GM23338 (cell line): ENCODE measurements around the gene HDC.

Source experiments
- EZH2 ChIP-seq: fragments of 200-600 bp; sonication (generic); IDR thresholded peaks from one replicate; pipeline ENCODE4 v1.8.0; 2017; ENCODE audit warnings: antibody characterized with exemption, mild to moderate bottlenecking, low read depth; ENCODE audit not compliant: unreplicated experiment
- JUNB ChIP-seq: IDR thresholded peaks from one replicate; pipeline ENCODE4 v1.6.1; 2016; ENCODE audit warnings: antibody characterized with exemption; ENCODE audit not compliant: unreplicated experiment
- POLR2AphosphoS5 ChIP-seq: IDR thresholded peaks from 2 replicates; pipeline ENCODE4 v1.6.1; 2016; ENCODE audit warnings: antibody characterized with exemption, low read depth
- TF ChIP-seq, protein P1 (sequence below): IDR thresholded peaks from 2 replicates; pipeline ENCODE4 v1.6.1; 2016; ENCODE audit warnings: antibody characterized with exemption
- TF ChIP-seq, protein P2 (sequence below), 2 experiments: fragments of 200-600 bp in 1 of 2; sonication (generic) in 1 of 2; conservative IDR thresholded peaks; 2 replicates each; pipeline versions ENCODE4 v1.5.1 to v1.6.1; 2016 to 2017; ENCODE audit warnings: antibody characterized with exemption in 2 of 2, low read depth in 2 of 2, mild to moderate bottlenecking in 2 of 2, moderate library complexity in 1 of 2

DNA sequence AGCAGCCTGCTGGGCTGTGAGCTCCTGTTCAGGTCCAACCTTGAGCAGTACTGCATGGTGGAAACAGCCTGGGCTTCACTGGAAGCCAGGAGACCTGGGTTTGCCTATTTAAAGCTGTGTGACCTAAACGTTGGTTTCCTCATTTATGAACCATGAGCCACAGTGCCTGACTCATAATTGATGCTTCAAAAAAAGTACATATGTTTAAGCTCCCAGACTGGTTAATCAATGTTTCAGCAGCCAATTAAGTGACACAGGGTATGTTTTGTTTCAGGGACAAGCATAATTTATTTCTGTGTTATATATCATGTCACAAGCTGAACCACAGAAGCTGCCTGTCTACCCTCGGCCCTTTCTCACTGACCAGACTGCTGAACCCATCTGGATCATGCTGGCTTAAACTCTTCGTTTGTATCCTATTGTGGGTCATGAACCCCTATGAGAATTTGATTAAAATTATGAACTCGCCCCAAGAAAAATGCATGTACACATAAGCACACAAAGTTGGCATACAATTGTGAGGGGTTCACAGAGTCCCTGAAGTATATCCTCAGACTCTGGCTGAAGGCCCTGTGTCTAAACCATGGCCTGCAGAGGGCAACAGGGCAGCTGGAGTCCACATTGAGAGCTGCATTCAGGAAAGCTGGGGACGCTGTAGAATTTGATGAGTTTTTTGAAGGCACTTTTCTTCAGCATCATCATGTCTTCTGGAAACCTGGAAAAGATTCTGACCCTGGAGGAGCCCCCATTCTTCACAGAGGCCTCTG, 23.7 kb downstream of the HDC start:
- TF ChIP-seq, protein P1, sequence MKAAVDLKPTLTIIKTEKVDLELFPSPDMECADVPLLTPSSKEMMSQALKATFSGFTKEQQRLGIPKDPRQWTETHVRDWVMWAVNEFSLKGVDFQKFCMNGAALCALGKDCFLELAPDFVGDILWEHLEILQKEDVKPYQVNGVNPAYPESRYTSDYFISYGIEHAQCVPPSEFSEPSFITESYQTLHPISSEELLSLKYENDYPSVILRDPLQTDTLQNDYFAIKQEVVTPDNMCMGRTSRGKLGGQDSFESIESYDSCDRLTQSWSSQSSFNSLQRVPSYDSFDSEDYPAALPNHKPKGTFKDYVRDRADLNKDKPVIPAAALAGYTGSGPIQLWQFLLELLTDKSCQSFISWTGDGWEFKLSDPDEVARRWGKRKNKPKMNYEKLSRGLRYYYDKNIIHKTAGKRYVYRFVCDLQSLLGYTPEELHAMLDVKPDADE = no peak
- TF ChIP-seq, protein P2, sequence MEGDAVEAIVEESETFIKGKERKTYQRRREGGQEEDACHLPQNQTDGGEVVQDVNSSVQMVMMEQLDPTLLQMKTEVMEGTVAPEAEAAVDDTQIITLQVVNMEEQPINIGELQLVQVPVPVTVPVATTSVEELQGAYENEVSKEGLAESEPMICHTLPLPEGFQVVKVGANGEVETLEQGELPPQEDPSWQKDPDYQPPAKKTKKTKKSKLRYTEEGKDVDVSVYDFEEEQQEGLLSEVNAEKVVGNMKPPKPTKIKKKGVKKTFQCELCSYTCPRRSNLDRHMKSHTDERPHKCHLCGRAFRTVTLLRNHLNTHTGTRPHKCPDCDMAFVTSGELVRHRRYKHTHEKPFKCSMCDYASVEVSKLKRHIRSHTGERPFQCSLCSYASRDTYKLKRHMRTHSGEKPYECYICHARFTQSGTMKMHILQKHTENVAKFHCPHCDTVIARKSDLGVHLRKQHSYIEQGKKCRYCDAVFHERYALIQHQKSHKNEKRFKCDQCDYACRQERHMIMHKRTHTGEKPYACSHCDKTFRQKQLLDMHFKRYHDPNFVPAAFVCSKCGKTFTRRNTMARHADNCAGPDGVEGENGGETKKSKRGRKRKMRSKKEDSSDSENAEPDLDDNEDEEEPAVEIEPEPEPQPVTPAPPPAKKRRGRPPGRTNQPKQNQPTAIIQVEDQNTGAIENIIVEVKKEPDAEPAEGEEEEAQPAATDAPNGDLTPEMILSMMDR (conservative IDR thresholded peaks at IDR 0.05; ENCODE audit: low read depth in 2 of 2) = peak in 1 of 2 experiments; percentile 28; a peak in 2 of 4 replicates
- TF ChIP-seq EZH2 (no peak), POLR2AphosphoS5 (no peak), JUNB (no peak)
